LNCAP (cell line): ENCODE results near the gene TMBIM1.
A peak's percentile ranks its signal among the peaks of the same experiment; 100 is the strongest.

Experiments
- TF ChIP-seq, protein P1 (sequence below): fragments of 450-650 bp; IDR thresholded peaks from 2 replicates; pipeline ENCODE4 v1.5.1; 2017; ENCODE audit warnings: mild to moderate bottlenecking

The TMBIM1 gene

DNA sequence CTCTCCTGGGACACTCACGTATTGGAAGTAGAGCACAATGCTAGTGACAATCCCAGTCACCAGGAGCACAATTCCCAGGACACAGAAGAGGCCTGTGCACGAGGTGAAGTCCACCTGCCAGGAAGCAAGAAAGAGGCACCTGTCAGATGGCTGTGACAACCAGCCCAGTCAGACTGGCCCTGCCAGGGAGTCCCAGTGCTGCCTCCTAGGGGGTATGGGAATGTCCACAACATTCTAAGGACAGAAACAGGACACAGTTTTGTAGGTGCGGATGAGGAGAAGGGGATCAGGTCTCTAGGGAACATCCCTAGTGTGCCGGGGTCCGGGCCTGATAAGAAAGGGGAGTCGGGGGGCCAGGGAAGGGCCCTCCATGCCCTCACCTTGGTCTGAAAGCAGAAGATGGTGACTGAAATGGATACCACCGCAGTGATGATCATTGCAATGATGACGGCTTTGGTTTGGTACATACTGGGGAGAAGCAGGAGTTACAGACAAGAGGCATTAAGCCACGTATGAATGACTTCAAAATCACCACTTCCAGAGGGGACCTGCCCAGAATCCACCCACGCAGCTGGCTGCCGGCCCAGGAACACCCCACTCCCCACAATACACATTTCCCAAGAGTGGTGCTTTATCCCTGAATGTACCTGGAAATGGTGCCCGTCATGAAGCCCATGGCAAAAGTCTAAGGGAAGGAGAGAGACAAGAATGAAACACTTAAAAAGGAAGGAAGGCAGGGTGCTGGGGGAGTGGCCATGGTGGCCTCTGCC, 15.1 kb downstream of the TMBIM1 start:
- TF ChIP-seq, protein P1, sequence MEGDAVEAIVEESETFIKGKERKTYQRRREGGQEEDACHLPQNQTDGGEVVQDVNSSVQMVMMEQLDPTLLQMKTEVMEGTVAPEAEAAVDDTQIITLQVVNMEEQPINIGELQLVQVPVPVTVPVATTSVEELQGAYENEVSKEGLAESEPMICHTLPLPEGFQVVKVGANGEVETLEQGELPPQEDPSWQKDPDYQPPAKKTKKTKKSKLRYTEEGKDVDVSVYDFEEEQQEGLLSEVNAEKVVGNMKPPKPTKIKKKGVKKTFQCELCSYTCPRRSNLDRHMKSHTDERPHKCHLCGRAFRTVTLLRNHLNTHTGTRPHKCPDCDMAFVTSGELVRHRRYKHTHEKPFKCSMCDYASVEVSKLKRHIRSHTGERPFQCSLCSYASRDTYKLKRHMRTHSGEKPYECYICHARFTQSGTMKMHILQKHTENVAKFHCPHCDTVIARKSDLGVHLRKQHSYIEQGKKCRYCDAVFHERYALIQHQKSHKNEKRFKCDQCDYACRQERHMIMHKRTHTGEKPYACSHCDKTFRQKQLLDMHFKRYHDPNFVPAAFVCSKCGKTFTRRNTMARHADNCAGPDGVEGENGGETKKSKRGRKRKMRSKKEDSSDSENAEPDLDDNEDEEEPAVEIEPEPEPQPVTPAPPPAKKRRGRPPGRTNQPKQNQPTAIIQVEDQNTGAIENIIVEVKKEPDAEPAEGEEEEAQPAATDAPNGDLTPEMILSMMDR: peak; percentile 14; the same call in 1 of the 2 replicates

DNA sequence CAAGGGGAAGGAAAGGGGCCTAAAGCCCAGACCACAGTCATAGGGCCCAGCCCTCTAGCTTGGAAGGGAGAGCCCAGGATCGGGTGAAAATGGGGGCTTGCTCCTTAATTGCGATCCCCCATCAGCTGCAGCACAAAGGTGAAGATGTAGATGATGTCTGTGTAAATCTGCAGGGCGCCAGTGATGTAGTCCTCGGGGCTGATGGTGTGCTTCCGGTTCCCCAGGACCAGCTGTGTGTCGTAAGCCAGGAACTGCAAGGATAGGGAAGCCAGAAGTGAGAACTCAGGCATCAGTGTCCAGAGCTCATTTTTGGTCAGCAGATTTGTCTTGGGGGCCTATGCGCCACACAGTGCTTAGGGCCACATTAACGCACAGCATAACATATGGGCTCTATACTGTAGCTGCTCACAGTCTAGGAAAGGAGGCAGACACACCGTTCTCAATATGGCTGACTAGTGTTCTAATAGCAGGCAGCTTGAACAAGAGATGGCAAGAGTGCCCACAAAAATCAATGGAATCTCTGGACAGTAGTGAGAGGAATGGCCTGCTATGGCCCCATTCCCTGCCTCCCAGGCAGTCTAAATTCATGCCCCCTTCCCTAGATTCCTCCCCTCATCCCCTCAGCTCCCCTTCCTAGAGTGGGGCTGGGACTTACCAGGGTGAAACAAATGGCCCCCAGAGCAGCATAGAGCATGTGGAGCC, 16.8 kb downstream of the TMBIM1 start:
- TF ChIP-seq, protein P1: no peak

GRCh38 chr2:218274586-218274985, 17.7 kb downstream of the TMBIM1 start:
- TF ChIP-seq, protein P1: no peak

DNA sequence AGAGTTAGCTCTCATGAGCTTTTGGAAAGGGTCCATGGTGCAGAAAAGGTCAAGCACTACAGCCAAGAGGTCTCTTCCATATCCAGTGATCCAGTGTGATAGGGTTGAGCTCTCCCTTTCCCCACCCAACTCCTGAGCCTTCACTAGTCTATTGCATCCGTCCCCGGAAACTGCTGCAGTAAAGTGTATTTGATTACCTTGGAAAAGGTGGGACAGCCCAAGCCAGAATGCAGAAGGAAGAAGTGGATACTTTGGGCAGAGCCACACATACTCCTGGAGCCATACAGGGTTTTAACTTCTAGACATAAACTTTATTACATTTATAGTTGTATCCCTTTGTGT, 18.4 kb downstream of the TMBIM1 start:
- TF ChIP-seq, protein P1: no peak

GRCh38 chr2:218272531-218273212, 19.6 kb downstream of the TMBIM1 start:
- TF ChIP-seq, protein P1: peak; percentile 77

DNA sequence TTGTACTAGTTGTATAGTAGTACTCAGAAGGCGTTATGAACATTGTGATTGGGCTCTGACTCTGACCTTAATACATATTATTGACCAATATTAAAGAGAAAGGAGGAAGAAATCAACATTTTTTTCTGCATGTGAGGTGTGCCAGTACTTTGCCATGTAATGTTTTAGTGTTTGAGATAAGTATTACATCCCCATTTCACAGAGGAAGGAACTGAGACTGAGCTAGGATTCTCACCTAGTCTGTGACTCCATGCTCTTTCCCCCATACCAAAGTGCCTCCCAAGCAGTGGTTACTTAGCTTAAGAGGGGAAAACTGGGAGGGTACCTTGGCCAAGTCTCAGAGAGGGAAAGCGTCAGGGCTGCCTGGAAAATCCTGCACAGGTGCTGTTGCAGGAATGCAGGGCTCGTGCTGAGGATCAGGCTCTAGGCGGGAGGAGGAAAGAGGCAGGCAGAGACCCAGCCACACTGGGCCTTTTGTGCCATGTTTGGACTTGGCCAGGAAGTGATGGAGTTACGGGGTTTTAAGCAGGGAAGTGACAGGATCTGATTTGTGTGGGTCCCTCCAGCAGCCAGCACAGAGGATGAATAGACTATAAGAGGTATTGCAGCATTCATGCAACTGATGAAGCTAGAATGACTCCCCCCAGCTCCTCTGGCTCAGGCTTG, 20.3 kb downstream of the TMBIM1 start:
- TF ChIP-seq, protein P1: no peak

GRCh38 chr2:218271487-218271797, 20.9 kb downstream of the TMBIM1 start:
- TF ChIP-seq, protein P1: no peak
